Sigmoid colon (tissue), 7 donors: ENCODE data around the gene SRSF9. TPM values are rescaled to one million over a fixed set of nuclear protein-coding genes. Genes with fewer than 3 reads are reported as not detected.

ENCODE experiments used
- DNase-seq: peaks from one replicate; pipeline ENCODE4 v3.0.0-alpha.2; 2019
- H3K27ac ChIP-seq, 4 donors: fragments of 200-600 bp; sonication (generic); one replicate each; pipeline ENCODE4 v1.5.1; 2016 to 2019; ENCODE audit warnings: mild to moderate bottlenecking in 1 of 4
- H3K27me3 ChIP-seq, 3 donors: fragments of 200-600 bp; sonication (generic); one replicate each; pipeline ENCODE4 v1.5.1; 2019; ENCODE audit warnings: mild to moderate bottlenecking in 1 of 3
- H3K36me3 ChIP-seq, 4 donors: fragments of 200-600 bp; sonication (generic); one replicate each; pipeline ENCODE4 v1.5.1; 2016 to 2019
- H3K4me1 ChIP-seq, 4 donors: fragments of 200-600 bp; sonication (generic); one replicate each; pipeline ENCODE4 v1.5.1; 2017 to 2019
- H3K4me3 ChIP-seq, 4 donors: fragments of 200-600 bp; sonication (generic); one replicate each; pipeline ENCODE4 v1.5.1; 2017 to 2019; ENCODE audit warnings: mild to moderate bottlenecking in 2 of 4, moderate library complexity in 1 of 4
- H3K9me3 ChIP-seq, 4 donors: fragments of 200-600 bp in 3 of 4; sonication (generic) in 3 of 4; one replicate each; pipeline versions ENCODE4 v1.5.1 to v1.6.1; 2013 to 2019
- CTCF ChIP-seq, 4 experiments: fragments of 450-650 bp in 3 of 4; fragments of 200-600 bp in 1 of 4; IDR thresholded peaks; one replicate each; pipeline ENCODE4 v1.5.1; 2016 to 2019; ENCODE audit warnings: antibody characterized with exemption in 4 of 4, mild to moderate bottlenecking in 3 of 4, moderate library complexity in 2 of 4
- EP300 ChIP-seq, 4 donors: sonication (generic); formaldehyde crosslinking; IDR thresholded peaks; one replicate each; pipeline ENCODE4 v1.6.1; 2017; ENCODE audit warnings: antibody characterized with exemption in 4 of 4
- POLR2A ChIP-seq, 2 donors: fragments of 450-650 bp; IDR thresholded peaks; one replicate each; pipeline ENCODE4 v1.6.1; 2016; ENCODE audit warnings: antibody characterized with exemption in 2 of 2, mild to moderate bottlenecking in 2 of 2, moderate library complexity in 2 of 2
- POLR2AphosphoS5 ChIP-seq, 4 donors: sonication (generic); formaldehyde crosslinking; IDR thresholded peaks; one replicate each; pipeline ENCODE4 v1.6.1; 2017; ENCODE audit warnings: antibody characterized with exemption in 4 of 4
- WGBS, 2 donors: extraction: QIAGEN DNeasy Blood & Tissue Kit; methylation state at CpG; one replicate each; pipeline ENCODE4 v1.1.7; 2013; 5-methylcytosine and 5-hydroxymethylcytosine counted together
- intact Hi-C: fragments of 100-400 bp; cut with DNase I; formaldehyde crosslinking; loops from one replicate; pipeline ENCODE4 v1.15.1; 2023
- polyA plus RNA-seq, 3 donors: library from polyadenylated mRNA; stranded (reverse); fragments of 200-250 nt; gene quantifications; one replicate each; pipeline ENCODE4 v1.2.3, GENCODE V29; 2013
- total RNA-seq, 4 donors: library from RNA; depleted of rRNA; stranded (reverse); fragments of >200 nt; gene quantifications; one replicate each; pipeline ENCODE4 v1.1.0, GENCODE V29; 2016
- donor health status: healthy with polysubstance abuse.
- donor health status: Bipolar disorder and iron deficiency.
- donor health status: healthy.

The SRSF9 gene
- total and polyA plus RNA-seq, 7 donors = 41.4 to 187 (median 55.1) TPM

GRCh38 chr12:120428597-120429229, 40.8 kb downstream of the SRSF9 start:
- H3K4me1 ChIP-seq = peaks cover 0 to 5% (median 0%) of the 10 kb centered on the region in 4 donors
- H3K27ac ChIP-seq = no peak overlapping the region
- no peaks in the 10 kb centered on the region for H3K36me3 ChIP-seq
- TF ChIP-seq EP300 (IDR thresholded peaks at IDR 0.05) = no peak
- no peak for TF ChIP-seq CTCF (IDR thresholded peaks at IDR 0.05)
- TF ChIP-seq POLR2AphosphoS5 (IDR thresholded peaks at IDR 0.05) = no peak
- no peak for TF ChIP-seq POLR2A (IDR thresholded peaks at IDR 0.05)
- 21 to 56% methylated on average over 8 of the region's 8 CpGs for WGBS, 2 donors
- intact Hi-C loops = no loop called here
- H3K27me3 ChIP-seq = peaks cover 0 to 4% (median 0%) of the 10 kb centered on the region in 3 donors
- DNase-seq = no peak
- no peaks in the 10 kb centered on the region for H3K9me3 ChIP-seq
- H3K4me3 ChIP-seq = no peak overlapping the region

GRCh38 chr12:120425797-120426196, 43.8 kb downstream of the SRSF9 start:
- DNase-seq = no peak
- Histone ChIP-seq H3K4me1 (peaks cover 0 to 5% (median 0%) of the 10 kb centered on the region in 4 donors), H3K4me3 (no peak overlapping the region), H3K27ac (no peak overlapping the region), H3K36me3 (no peaks in the 10 kb centered on the region), H3K27me3 (no peaks in the 10 kb centered on the region), H3K9me3 (no peaks in the 10 kb centered on the region)
- intact Hi-C loops = no loop called here
- 83 to 95% methylated on average over 3 of the region's 3 CpGs for WGBS, 2 donors
- TF ChIP-seq POLR2A (IDR thresholded peaks at IDR 0.05) = no peak
- no peak for TF ChIP-seq CTCF (IDR thresholded peaks at IDR 0.05)
- TF ChIP-seq POLR2AphosphoS5 (IDR thresholded peaks at IDR 0.05) = no peak

GRCh38 chr12:120422892-120423456, 46.6 kb downstream of the SRSF9 start:
- TF ChIP-seq POLR2AphosphoS5 (IDR thresholded peaks at IDR 0.05) (no peak), CTCF (IDR thresholded peaks at IDR 0.05) (no peak), EP300 (IDR thresholded peaks at IDR 0.05) (no peak), POLR2A (IDR thresholded peaks at IDR 0.05) (no peak)
- 65 to 75% methylated on average over 7 of the region's 7 CpGs for WGBS, 2 donors
- Histone ChIP-seq H3K4me3 (no peak overlapping the region), H3K27me3 (no peaks in the 10 kb centered on the region), H3K27ac (no peak overlapping the region), H3K9me3 (no peaks in the 10 kb centered on the region), H3K36me3 (no peaks in the 10 kb centered on the region), H3K4me1 (no peaks in the 10 kb centered on the region)
- no peak for DNase-seq
- intact Hi-C loops = no loop called here

- Histone ChIP-seq H3K4me1 (no peaks in the 10 kb centered on the region), H3K9me3 (no peaks in the 10 kb centered on the region), H3K27me3 (no peaks in the 10 kb centered on the region), H3K4me3 (no peak overlapping the region), H3K36me3 (no peaks in the 10 kb centered on the region), H3K27ac (no peak overlapping the region)
- intact Hi-C loops = no loop called here
- TF ChIP-seq EP300 (IDR thresholded peaks at IDR 0.05) (no peak), POLR2AphosphoS5 (IDR thresholded peaks at IDR 0.05) (no peak), CTCF (IDR thresholded peaks at IDR 0.05) (no peak), POLR2A (IDR thresholded peaks at IDR 0.05) (no peak)
- DNase-seq = no peak
- WGBS, 2 donors = 89 to 94% methylated on average over 4 of the region's 4 CpGs
Observed at GRCh38 chr12:120421701-120422100, 47.8 kb downstream of the SRSF9 start.
